Aorta (tissue), 5 donors: Measurements from ENCODE around the gene POLR2H. TPM values are rescaled to one million over a fixed set of nuclear protein-coding genes. Genes with fewer than 3 reads are reported as not detected.

Experiments used
- ATAC-seq: fragments of 200-7000 bp; cut with Tn5 transposase; one replicate; pipeline ENCODE4 v1.9.1; 2022; ENCODE audit warnings: moderate library complexity; ENCODE audit not compliant: low FRiP score
- DNase-seq, 2 donors: peaks; one replicate each; pipeline ENCODE4 v3.0.0-alpha.2; 2020
- H3K27ac ChIP-seq, 2 donors: one replicate each; pipeline ENCODE4 v1.5.1; 2013; ENCODE audit warnings: low read length in 2 of 2, mild to moderate bottlenecking in 2 of 2, moderate library complexity in 2 of 2, control low read depth in 1 of 2, inconsistent platforms in 1 of 2, low read depth in 1 of 2
- H3K27me3 ChIP-seq, 2 donors: one replicate each; pipeline ENCODE4 v1.6.1; 2013; ENCODE audit warnings: control low read depth in 1 of 2, low read length in 1 of 2, mild to moderate bottlenecking in 1 of 2, moderate library complexity in 1 of 2; ENCODE audit not compliant: insufficient read depth in 2 of 2, control insufficient read depth in 1 of 2
- H3K36me3 ChIP-seq, 2 donors: one replicate each; pipeline ENCODE4 v1.6.1; 2013; ENCODE audit warnings: control low read depth in 1 of 2, low read length in 1 of 2, mild to moderate bottlenecking in 1 of 2; ENCODE audit not compliant: insufficient read depth in 2 of 2, control insufficient read depth in 1 of 2
- H3K4me1 ChIP-seq, 2 donors: one replicate each; pipeline ENCODE4 v1.6.1; 2013; ENCODE audit warnings: low read length in 2 of 2, control low read depth in 1 of 2, mild to moderate bottlenecking in 1 of 2, moderate library complexity in 1 of 2; ENCODE audit not compliant: insufficient read depth in 2 of 2, control insufficient read depth in 1 of 2
- H3K4me3 ChIP-seq, 2 donors: one replicate each; pipeline ENCODE4 v1.5.1; 2013; ENCODE audit warnings: low read length in 2 of 2, control low read depth in 1 of 2, mild to moderate bottlenecking in 1 of 2
- H3K9me3 ChIP-seq: one replicate; pipeline ENCODE4 v1.6.1; 2013; ENCODE audit warnings: mild to moderate bottlenecking, low read length; ENCODE audit not compliant: control insufficient read depth
- WGBS, 2 donors: extraction: QIAGEN DNeasy Blood & Tissue Kit; methylation state at CpG; one replicate each; pipeline ENCODE4 v1.1.7; 2013; 5-methylcytosine and 5-hydroxymethylcytosine counted together
- intact Hi-C, 2 donors: fragments of 100-400 bp; cut with DNase I; formaldehyde crosslinking; loops; one replicate each; pipeline versions ENCODE4 v1.14.2 to v1.15.0; 2022
- polyA plus RNA-seq, 2 donors: library from polyadenylated mRNA; stranded (reverse); fragments of 200-250 nt; gene quantifications; one replicate each; pipeline ENCODE4 v1.2.3, GENCODE V29; 2013
- total RNA-seq, 2 donors: library from RNA; stranded (reverse); fragmentation: NEBNext Ultra II Directional; extraction: Animal tissue kit (Norgen Biotek cat#: 25700); gene quantifications; one replicate each; pipeline ENCODE4 v1.2.1, GENCODE V29; 2021
- donor health status: healthy with polysubstance abuse.
- donor health status: Bipolar disorder and iron deficiency.
- donor health status: DM: no; HTN: no; CAD: no.
- donor health status: DM: no; HTN: no; CAD: no.
- donor health status: DM: yes; HTN: yes; CAD: no.

POLR2H gene
- total and polyA plus RNA-seq, 4 donors: 43.9 to 151 (median 57.3) TPM

GRCh38 chr3:184353546-184353941 is 8.0 kb upstream of the POLR2H start:
- Histone ChIP-seq H3K4me3 (no peak overlapping the region), H3K4me1 (no peaks in the 10 kb centered on the region), H3K27ac (no peak overlapping the region), H3K27me3 (no peaks in the 10 kb centered on the region), H3K9me3 (no peaks in the 10 kb centered on the region), H3K36me3 (no peaks in the 10 kb centered on the region)
- intact Hi-C loops: no loop called here
- 91 to 92% methylated on average over 11 of the region's 11 CpGs for WGBS, 2 donors
- DNase-seq: no peak
- no peak for ATAC-seq

GRCh38 chr3:184354121-184354728 is 7.3 kb upstream of the POLR2H start:
- H3K36me3 ChIP-seq: no peaks in the 10 kb centered on the region
- intact Hi-C loops: no loop called here

GRCh38 chr3:184354754-184355153 is 6.8 kb upstream of the POLR2H start:
- intact Hi-C loops: no loop called here

More at GRCh38 chr3:184354121-184354728, 7.3 kb upstream of the POLR2H start:
- H3K27me3 ChIP-seq: no peaks in the 10 kb centered on the region
- 53 to 55% methylated on average over 18 of the region's 18 CpGs for WGBS, 2 donors
- DNase-seq (peak; percentile 53 to 88), ATAC-seq (peak; percentile 54)
- no peaks in the 10 kb centered on the region for H3K9me3 ChIP-seq
- H3K27ac ChIP-seq: no peak overlapping the region
- H3K4me1 ChIP-seq: no peaks in the 10 kb centered on the region
- no peak overlapping the region for H3K4me3 ChIP-seq

GRCh38 chr3:184355261-184356040 is 6.1 kb upstream of the POLR2H start:
- H3K27me3 ChIP-seq: no peaks in the 10 kb centered on the region
- no peak overlapping the region for H3K27ac ChIP-seq

More at GRCh38 chr3:184354754-184355153, 6.8 kb upstream of the POLR2H start:
- Histone ChIP-seq H3K27ac (no peak overlapping the region), H3K36me3 (no peaks in the 10 kb centered on the region), H3K4me3 (no peak overlapping the region), H3K9me3 (no peaks in the 10 kb centered on the region), H3K4me1 (no peaks in the 10 kb centered on the region), H3K27me3 (no peaks in the 10 kb centered on the region)
- 81 to 83% methylated on average over 8 of the region's 8 CpGs for WGBS, 2 donors
- DNase-seq (no peak), ATAC-seq (no peak)

GRCh38 chr3:184357248-184358123 is 4.0 kb upstream of the POLR2H start:
- no peak overlapping the region for H3K4me3 ChIP-seq
- no peak for DNase-seq
- intact Hi-C loops: no loop called here
- no peaks in the 10 kb centered on the region for H3K4me1 ChIP-seq
- H3K27me3 ChIP-seq: no peaks in the 10 kb centered on the region
- no peak for ATAC-seq
- H3K27ac ChIP-seq: no peak overlapping the region
- H3K36me3 ChIP-seq: no peaks in the 10 kb centered on the region
- 92 to 95% methylated on average over 24 of the region's 24 CpGs for WGBS, 2 donors
- H3K9me3 ChIP-seq: no peaks in the 10 kb centered on the region

More at GRCh38 chr3:184355261-184356040, 6.1 kb upstream of the POLR2H start:
- ATAC-seq (no peak), DNase-seq (no peak)
- H3K9me3 ChIP-seq: no peaks in the 10 kb centered on the region
- intact Hi-C loops: no loop called here
- WGBS, 2 donors: 70 to 74% methylated on average over 18 of the region's 18 CpGs
- no peak overlapping the region for H3K4me3 ChIP-seq
- no peaks in the 10 kb centered on the region for H3K36me3 ChIP-seq
- no peaks in the 10 kb centered on the region for H3K4me1 ChIP-seq

GRCh38 chr3:184358124-184358767 is 3.3 kb upstream of the POLR2H start:
- no peak overlapping the region for H3K27ac ChIP-seq
- ATAC-seq: no peak
- H3K4me3 ChIP-seq: no peak overlapping the region
- no peaks in the 10 kb centered on the region for H3K27me3 ChIP-seq
- no peaks in the 10 kb centered on the region for H3K36me3 ChIP-seq
- no peaks in the 10 kb centered on the region for H3K9me3 ChIP-seq
- intact Hi-C loops: no loop called here
- peak in 1 of 2 donors; percentile 54 for DNase-seq
- no peaks in the 10 kb centered on the region for H3K4me1 ChIP-seq
- 93 to 96% methylated on average over 12 of the region's 12 CpGs for WGBS, 2 donors

GRCh38 chr3:184358921-184359350 is 2.6 kb upstream of the POLR2H start:
- Histone ChIP-seq H3K27me3 (no peaks in the 10 kb centered on the region), H3K9me3 (no peaks in the 10 kb centered on the region), H3K4me1 (no peaks in the 10 kb centered on the region), H3K4me3 (no peak overlapping the region), H3K27ac (no peak overlapping the region), H3K36me3 (no peaks in the 10 kb centered on the region)
- no peak for ATAC-seq
- intact Hi-C loops: no loop called here
- whole genome bisulfite sequencing, 2 donors: 83 to 85% methylated on average over 14 of the region's 14 CpGs
- DNase-seq: no peak

GRCh38 chr3:184359610-184360009 is 1.9 kb upstream of the POLR2H start:
- H3K27ac ChIP-seq: no peak overlapping the region
- no peaks in the 10 kb centered on the region for H3K9me3 ChIP-seq
- DNase-seq (no peak), ATAC-seq (no peak)
- H3K4me1 ChIP-seq: no peaks in the 10 kb centered on the region
- no peaks in the 10 kb centered on the region for H3K27me3 ChIP-seq
- no peak overlapping the region for H3K4me3 ChIP-seq
- H3K36me3 ChIP-seq: no peaks in the 10 kb centered on the region
- 73 to 81% methylated on average over 9 of the region's 9 CpGs for WGBS, 2 donors
- intact Hi-C loops: loop anchor here in 1 of 2 donors (2.0 kb wide), 1 partner anchor 21 kb away; no protein-coding TSS in a partner anchor
